GM19324 (cell line): Measurements from ENCODE around the gene VTI1A.

Source experiments
- ATAC-seq: cut with Tn5 transposase; IDR thresholded peaks from one replicate; pipeline ENCODE4 v1.9.1; 2021; ENCODE audit warnings: mild to moderate bottlenecking, moderate library complexity; ENCODE audit not compliant: unreplicated experiment, low FRiP score

Gene VTI1A

DNA sequence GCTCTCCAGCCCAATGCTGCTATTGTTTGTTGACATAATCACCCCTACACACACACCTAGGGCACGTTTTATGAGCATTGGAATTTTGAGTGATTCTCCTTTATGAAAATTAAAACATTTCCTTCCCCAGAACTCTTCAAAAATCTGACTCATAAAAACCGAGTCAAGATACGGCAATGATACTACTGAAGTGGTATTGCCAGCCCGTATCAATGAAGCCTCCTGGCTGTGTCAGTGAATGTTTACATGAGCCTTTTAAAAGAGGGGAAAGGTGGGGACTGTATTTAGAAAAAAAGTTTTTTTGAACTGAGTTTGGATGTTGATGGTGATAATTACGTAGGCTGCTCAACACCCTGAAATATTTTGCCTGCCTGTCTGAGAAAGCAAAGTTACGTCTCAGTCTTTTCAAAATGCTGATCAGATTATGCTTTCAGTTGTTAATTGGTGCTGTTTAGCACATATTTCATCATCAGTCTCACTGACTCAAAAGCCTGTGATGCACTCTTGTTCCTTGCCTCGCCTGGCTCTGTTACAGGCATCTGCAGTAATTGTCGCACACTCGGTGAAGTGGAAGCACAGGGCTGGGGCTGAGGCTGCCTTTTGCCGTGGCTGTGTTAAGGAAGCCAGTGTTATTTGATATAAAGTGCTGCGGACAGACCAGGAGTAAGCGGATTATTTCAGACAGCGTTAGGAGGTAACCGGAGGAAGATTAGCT lies 345.6 kb downstream of the VTI1A start:
- ATAC-seq, result no peak

DNA sequence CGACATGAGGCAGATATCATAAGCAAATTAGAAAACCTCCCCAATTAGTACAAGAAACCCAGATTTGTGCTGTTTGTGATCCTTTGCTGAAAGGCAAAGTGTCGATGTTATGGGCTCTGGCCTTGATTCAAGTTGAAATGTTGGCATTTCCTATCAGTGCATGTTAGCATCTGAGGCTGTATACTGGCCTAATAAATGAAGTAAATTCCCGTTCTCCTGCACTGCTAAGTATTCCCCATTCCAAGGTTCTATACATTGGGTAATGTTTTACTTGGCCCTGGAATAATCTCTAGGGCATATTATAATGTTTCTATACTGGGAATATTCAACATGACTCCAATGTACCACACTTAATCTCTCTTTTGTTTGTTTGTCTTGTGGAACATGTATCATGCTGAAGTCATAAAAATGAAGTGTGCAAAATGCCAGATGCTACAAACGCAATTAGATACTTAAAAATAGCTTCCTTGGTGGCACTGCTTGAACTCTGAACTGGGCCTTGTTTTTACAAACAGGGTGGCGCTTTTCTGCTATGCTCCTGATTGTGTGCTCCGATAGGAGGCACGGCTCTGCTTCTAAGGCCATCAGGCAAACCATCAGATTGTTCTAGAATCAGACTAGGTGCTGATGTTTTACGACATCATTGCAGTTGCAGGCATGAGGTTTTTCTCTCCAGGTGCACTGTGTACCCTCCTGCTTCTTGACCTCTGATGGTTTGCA lies 346.3 kb downstream of the VTI1A start:
- no peak for ATAC-seq

DNA sequence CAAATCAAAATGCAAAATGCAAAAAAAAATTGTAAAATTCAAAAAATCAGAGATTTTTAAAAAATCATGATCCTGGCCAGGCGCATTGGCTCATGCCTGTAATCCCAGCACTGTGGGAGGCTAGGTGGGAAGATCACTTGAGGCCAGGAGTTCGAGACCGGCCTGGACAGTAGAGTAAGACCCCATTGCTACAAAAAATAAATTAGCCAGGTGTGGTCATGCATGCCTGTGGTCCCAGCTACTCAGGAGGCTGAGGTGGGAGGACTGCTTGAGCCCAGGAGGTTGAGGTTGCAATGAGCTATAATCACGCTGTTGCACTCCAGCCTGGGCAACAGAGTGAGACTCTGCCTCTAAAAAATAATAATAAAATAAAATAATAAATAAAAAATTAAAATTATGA lies 347.2 kb downstream of the VTI1A start:
- no peak for ATAC-seq

DNA sequence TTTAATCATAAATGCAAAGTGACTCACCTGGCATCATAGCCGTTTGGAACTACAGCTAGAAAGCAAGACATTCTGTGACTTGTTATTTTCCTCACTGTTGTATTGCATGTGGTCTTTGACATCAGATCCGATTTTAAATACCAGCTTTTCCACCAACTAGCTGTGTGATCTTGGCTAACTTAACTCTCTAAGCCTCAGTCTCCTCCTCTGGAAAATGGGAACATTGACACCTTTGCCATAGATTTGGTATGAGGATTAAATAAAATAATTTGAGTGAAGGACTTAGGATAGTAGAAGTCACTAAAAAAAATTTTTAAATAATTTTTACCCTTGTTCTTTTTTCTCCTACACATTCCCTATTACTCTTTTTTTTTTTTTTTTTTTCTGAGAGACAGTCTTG lies 348.1 kb downstream of the VTI1A start:
- no peak for ATAC-seq

DNA sequence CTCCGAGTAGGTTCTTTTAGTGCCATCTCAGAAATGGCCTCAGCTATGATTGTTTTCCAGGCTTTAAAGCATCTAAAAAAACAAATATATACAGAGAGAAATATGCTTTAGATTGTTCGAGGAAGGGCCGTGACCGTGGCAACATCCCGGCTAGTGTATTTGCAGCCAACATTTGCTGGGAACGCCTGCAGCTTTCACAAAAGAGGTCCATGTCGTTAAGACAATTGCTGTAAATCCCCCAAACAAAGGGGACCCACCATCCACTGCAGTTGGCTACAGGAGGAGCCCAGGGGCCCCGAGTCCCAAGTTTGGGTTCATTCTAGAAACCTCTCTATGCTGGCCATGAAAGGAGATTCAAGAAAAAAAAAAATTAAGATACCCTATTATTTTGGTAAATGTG lies 350.2 kb downstream of the VTI1A start:
- no peak for ATAC-seq

DNA sequence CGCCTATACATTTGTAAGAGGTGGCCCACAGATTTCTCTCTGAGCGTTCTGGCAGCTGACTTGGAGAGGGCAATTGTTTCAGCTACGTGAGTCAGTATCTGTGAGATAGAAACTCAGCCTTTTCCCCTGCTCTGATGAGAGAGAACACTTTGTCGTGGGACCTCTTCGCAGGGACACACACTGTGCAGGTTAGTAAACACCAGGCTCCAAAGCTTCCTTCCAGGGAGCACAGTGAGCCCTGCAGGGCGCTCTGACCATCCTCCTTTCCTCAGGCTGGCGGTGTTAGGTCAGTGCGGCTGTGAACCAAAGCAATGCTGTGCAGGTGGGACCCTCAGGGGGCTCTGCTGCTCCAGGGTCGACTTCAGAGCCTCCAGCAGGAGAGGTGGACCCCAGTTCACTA lies 350.8 kb downstream of the VTI1A start:
- ATAC-seq, result no peak

DNA sequence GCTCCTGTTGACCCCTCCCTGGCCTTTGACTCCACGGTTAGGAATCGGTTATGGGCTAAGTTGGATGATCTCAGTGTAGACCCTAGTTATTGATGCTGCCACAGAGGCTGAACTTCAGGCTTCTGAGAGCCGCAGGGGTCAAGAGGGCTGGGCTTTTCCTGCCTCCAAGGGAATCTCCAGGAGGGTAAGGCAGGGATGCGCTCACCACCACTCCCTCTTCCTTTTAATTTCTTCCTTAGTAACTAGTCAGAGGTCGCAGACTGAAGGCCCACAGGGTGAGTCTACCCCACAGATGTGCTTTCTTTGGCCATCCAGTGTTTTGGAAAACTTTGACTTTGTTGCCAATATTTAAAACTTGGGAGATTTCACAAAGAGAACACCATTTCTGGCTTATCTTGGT lies 352.0 kb downstream of the VTI1A start:
- ATAC-seq, result no peak

DNA sequence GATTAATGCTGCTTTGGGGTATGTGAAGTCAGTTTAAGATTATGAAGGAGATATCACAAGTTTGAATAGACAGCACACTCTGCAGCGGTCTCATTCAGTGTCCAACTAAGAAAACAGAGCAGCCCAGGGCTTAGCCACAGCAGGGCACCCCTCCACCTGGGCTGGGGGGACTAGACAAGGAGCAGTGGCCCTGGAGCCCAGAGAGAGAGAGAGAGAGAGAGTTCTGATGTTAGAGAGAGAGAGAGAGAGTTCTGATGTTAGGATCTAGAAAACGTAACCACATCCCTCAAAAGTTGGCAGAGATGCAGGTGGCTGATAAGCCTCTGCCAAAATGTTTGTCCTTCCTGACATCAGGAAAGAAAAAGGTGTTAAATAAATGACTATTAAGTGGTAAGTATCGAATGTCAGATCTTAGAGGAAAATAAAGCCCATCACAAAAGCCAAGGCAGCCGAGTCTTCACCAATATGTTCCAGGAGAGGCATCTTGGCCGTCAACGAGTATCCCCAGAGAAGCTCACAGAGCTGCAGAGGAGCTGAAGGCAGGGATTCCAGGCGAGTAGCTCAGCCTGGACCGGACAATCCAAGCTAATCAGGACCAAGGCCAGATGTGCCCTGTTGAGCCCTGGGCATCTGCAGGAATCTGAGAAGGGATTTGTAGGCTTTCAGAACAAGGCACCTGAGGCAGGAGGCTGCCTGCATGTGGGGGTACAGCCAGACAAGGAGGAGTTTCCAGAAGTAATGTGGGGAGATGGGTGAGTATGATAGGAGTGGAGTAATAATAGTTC lies 352.9 kb downstream of the VTI1A start:
- no peak for ATAC-seq

DNA sequence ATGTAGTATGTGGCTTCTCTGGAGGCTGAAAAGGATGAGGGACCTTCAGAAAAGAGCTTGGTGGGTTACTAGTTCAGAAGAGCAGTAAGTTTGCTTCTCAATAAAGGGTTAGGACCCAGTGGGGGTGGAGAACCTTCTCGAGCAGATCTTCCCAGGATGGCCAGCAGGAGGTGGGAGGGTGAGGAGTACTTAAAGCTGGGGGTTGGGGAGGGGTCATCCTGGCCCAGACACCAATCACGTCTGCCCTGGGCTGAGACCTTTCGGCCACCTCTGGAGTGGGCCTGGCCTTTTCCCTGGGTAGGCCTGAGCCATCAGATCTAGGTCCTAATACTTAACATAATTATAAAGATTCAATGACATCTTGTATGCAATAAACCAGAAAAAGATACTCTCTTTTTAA lies 354.0 kb downstream of the VTI1A start:
- ATAC-seq, result no peak

DNA sequence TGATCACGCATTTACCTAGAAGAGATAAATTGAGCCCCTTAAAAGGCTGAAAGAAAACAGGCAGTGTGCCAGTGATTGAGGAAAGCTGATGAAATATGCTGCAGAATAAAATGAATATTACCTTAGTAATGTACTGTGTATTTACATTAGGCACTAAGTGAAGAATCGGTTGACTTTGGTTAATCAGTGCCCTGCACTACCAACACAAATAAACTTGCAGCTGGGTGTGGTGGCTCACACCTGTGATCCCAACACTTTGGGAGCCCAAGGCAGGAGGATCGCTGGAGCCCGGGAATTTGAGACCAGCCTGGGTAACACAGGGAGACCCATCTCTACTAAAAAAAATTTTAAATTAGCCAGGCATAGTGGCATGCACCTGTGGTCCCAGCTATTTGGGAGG lies 354.7 kb downstream of the VTI1A start:
- no peak for ATAC-seq

DNA sequence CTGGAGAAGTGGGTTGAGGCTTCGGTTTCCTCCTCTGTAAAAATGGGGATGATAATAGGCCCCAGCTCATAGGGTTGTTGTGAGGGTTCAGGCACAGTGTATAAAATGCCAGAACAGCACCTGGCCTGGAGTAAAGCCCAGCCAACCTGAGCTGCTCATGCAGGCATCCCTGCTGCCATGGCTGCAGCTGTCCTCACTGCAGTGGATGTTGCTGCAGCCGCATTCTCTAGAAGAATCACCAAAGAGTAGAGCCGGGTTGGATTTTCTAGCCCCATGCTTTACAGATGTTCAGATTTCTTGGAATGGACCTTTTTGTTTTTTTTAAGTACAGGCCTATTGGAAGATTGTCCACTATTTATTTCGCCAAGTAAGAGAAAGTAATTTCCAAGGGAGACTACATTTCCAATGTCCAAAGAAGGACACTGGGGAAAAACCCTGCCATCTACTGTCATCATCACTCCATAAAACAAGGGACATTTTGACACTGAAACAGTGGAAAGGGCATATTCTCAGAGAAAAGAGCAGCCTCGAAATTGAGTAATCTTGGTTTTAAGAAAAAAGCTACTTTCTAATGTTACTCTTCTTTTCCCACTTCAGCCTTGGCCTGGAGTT lies 355.5 kb downstream of the VTI1A start:
- ATAC-seq, result no peak

DNA sequence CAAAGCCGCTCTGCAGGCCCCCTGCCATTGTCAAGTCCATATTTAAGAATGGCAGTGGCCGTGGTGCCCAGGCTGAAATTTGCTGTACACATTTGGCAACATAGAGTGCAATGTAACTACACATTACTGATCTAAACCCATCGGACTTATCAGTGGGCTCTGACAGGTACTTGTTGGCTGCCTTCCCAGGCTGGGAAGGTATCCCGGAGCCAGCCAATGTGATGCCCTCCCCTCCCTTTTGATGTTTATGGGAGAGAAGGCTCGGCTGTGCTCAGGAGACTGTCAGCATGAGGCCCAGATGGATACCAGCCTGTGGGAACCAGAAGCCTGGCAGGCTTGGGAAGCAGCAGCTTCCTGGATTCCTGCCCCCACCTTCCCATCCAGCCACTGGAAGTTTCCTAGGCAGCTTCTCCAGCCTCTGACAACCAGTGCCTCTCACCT lies 357.0 kb downstream of the VTI1A start:
- ATAC-seq, result no peak

DNA sequence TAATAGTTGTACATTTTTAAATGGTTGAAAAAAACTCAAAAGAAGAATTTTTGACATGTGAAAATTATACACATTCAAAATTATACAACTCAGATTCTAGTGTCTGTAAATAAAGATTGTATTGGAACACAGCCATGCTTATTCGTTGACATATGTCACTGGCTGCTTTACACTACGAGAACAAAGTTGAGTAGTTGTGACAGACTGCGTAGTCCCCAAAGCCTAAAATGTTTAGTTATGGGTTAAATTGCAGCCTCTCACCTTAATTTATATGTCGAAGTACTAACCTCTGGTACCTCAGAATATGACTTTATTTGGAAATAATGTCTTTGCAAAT lies 358.2 kb downstream of the VTI1A start:
- no peak for ATAC-seq

DNA sequence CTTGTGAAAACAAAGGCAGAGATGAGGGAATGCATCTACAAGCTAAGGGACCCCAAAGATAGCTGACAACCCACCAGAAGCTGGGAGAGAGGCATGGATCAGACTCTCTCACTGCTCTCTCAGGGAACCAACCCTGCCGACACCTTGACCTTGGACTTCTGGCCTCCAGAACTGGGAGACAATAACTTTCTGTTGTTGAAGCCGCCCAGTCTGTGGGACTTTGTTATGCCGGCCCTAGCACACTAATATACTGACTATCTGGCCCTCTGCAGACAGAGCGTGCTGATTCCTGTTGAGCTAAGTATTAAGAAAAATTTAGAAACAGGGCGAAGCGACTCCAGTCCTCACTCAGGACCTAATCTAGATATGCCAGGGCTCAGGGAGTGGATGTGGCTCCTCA lies 358.7 kb downstream of the VTI1A start:
- ATAC-seq, result no peak

DNA sequence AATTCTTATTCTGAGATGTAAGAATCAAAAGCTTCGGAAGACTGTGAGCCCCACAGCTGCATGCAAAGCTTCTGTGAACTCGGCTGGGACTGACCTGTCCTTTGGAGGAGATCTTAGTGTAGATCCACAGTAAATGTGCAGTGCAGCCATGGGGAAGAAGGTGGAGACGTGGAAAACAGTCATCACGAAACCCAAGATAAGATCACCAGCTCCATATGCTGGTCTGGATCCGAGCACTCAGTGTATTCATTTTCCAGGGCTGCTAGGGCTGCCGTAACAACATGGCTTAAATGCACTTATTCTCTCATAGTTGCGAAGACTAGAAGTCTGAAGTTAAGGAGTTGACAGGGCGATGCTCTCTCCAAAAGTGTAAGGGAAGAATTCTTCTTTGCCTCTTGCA lies 360.0 kb downstream of the VTI1A start:
- no peak for ATAC-seq

DNA sequence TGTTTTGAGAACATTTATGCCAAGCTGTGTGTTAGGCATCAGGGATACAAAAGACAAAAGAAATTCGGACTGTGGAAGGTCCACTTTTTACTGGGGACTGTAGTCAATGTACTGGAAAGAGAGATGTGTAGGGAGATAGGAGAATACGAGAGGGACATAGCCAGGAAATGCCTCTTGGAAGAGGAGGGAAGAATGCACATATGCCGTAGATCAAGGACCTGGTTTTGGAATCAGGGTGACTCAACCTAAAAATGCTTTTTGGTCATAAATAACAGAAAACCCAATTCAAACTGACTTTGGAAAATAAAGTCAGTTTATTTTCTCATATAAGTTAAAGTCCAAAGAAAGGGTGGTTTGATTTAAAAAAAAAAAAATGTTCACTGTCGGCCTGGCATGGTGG lies 362.7 kb downstream of the VTI1A start:
- no peak for ATAC-seq

DNA sequence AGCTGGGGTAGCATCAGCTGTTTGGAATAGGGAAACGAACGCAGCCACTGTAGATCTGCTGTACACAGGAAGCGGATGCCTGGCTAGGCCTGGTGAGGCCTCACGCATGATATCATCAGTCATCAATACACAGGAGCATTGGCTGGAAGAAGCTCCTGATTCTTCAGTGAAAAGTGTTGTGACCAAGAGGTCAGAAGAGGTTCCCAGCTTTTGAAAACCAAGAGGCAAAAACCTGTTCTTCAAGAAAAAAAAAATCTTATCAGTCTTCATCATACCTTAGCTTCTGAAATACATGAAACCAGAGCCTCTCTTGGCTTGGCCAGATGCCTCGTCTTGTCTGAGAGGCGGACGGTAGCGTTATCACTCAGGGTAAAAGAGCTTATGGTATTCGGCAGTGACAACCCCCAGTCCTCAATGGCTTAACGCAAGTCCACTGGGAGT lies 363.7 kb downstream of the VTI1A start:
- no peak for ATAC-seq

DNA sequence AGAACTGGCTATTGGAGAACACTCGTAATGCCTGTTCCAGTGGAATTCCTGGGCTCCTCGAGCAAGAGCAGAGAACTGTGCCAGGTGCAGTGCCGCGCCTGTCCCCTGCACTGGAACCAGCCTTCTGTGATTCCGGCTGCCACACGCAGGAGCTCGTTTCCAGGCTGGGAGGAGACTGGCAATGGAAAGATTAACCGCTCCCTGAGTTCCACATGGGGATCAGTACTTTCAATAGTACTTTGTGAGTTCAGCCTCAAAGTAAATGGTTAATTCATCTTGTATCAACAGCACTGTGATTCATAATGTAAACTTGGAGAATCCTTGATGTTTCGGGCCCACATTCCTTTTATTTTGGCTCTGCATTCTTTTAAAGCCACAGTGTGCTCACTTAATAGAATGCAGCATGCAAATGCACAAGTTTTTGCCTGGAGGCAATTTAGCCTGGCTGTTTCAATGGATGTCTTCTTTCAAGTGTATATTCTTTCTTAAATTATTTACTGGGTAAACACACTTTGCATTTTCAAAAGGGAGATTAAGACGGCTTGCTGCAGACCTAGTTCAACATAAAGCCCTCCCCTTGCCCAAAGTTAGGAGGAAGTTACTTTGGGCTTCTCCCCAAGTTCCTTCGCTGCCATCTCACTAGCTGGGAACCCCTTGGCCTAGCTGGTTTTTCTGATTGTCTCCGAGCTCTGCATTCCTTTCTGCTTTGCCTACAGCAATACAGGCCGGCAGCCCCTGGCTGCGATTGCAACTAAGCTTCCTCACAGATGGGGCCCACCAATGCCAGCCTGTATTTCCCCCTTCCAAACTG lies 364.9 kb downstream of the VTI1A start:
- ATAC-seq, result no peak

DNA sequence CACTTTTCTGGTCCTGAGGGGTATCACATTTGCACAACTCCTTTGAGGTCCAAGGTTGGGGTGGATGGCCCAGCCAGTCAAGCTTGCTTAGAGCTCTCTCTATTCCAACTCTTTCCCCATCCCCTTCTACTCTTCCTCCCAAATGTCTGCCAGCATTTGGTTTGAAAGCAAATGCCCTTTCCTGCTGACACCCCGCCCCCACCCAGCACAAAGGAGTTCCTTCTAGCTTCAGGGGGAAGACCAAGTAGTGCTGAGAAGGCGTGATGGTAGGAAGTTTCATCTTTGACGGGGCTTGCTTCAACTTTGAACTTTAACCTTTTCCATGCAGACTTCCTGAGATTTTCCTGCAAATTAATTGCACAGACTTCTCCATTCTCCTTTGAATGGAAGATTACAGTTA lies 365.6 kb downstream of the VTI1A start:
- ATAC-seq, result no peak

DNA sequence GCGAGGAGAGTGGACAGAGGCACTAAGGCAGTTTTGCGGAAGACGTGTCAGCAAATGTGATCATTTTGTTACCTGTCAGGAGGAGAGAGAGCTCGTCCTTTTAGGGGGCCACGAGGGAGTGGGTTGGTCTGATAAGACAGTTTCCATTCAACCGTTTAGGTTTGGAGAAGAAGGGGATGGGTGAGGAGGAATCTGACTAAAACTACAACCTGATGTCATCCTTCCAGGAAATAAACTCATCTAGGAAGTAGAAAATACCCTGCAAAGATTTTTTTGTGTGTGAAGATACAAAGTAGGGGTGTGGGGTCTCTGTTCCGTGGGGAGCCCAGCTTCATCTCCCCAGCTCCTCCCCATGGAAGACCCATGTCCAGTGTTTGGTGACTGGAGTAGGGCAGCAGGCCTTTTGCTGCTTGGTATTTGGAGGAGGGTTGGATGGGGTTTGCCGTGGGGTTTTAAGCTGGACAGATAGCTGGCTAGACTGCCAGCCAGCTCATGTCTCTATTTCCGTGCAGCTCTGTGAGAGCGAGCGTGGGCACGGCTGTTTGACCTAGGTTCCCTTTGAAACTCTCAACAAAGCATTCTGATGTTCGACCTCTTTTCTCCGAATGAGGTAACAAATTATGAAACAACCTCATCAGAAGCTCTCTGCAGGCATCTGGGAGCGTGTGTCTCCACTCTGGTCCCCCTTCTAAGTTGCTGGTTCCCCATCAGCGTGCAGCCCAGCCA lies 367.0 kb downstream of the VTI1A start:
- ATAC-seq, result no peak
